ENCODE results near the gene ASTN1. TPM values are rescaled to one million over a fixed set of nuclear protein-coding genes. Genes with fewer than 3 reads are reported as not detected.

The ASTN1 gene
- under 0.01 TPM in 1 of 2 replicates, not detected in the other for total RNA-seq

GRCh38 chr1:177164380-177165068, at the start of gene ASTN1:
Gene ASTN1 (minus strand): TSS chr1:177164712. CDS start chr1:177164676, 36 bp downstream.

GRCh38 chr1:177170756-177171535, 6.4 kb upstream of the ASTN1 start, which contains the start of gene BRINP2:
Gene BRINP2 (plus strand): TSS chr1:177170958. CDS start chr1:177229877, 58,919 bp downstream.

Other genes starting within 250 kb of the ASTN1 start
- gene BRINP2, start 6.2 kb upstream of the ASTN1 start, total RNA-seq: 0.28 and 0.57 TPM in 2 replicates